ENCODE measurements around the gene WDR75.
"Not testable (repeated sequence)": the region's sequence is repeated elsewhere in the genome, so short reads cannot be mapped to it uniquely, and the experiment has no call there.

Gene WDR75

GRCh38 chr2:189441709-189442074 is 418 bp downstream of the WDR75 start:
- DNase-seq (ENCODE audit: low read depth), result no peak

- no peak for DNase-seq (ENCODE audit: low read depth)
These were observed 1.2 kb downstream of the WDR75 start for GRCh38 chr2:189442468-189442867.

- DNase-seq (ENCODE audit: low read depth), result no peak
These were observed 3.0 kb downstream of the WDR75 start for GRCh38 chr2:189444322-189444721.

- no peak for DNase-seq (ENCODE audit: low read depth)
These were observed 5.5 kb downstream of the WDR75 start for GRCh38 chr2:189446780-189447179.

GRCh38 chr2:189454009-189454408 is 12.7 kb downstream of the WDR75 start:
- DNase-seq (ENCODE audit: low read depth), result no peak

GRCh38 chr2:189465076-189465475 is 23.8 kb downstream of the WDR75 start:
- no peak for DNase-seq (ENCODE audit: low read depth)

GRCh38 chr2:189465478-189465877 is 24.2 kb downstream of the WDR75 start:
- DNase-seq (ENCODE audit: low read depth), result no peak

- no peak for DNase-seq (ENCODE audit: low read depth)
These were observed 24.8 kb downstream of the WDR75 start for GRCh38 chr2:189466046-189466445.

GRCh38 chr2:189466656-189467055 is 25.4 kb downstream of the WDR75 start:
- no peak for DNase-seq (ENCODE audit: low read depth)

- no peak for DNase-seq (ENCODE audit: low read depth)
These were observed 25.9 kb downstream of the WDR75 start for GRCh38 chr2:189467160-189467559.

GRCh38 chr2:189467593-189467992 is 26.3 kb downstream of the WDR75 start:
- no peak for DNase-seq (ENCODE audit: low read depth)

GRCh38 chr2:189474526-189474925 is 33.3 kb downstream of the WDR75 start:
- DNase-seq (ENCODE audit: low read depth), result no peak

GRCh38 chr2:189477756-189478155 is 36.5 kb downstream of the WDR75 start:
- no peak for DNase-seq (ENCODE audit: low read depth)

GRCh38 chr2:189478289-189478688 is 37.0 kb downstream of the WDR75 start:
- not testable (repeated sequence) for DNase-seq (ENCODE audit: low read depth)

GRCh38 chr2:189481071-189481470 is 39.8 kb downstream of the WDR75 start:
- no peak for DNase-seq (ENCODE audit: low read depth)

- DNase-seq (ENCODE audit: low read depth), result no peak
These were observed 42.3 kb downstream of the WDR75 start for GRCh38 chr2:189483571-189483970.

GRCh38 chr2:189483980-189484740 is 42.9 kb downstream of the WDR75 start:
- no peak for DNase-seq (ENCODE audit: low read depth)

- no peak for DNase-seq (ENCODE audit: low read depth)
These were observed 43.9 kb downstream of the WDR75 start for GRCh38 chr2:189485146-189485545.

GRCh38 chr2:189486237-189486770 is 45.0 kb downstream of the WDR75 start:
- no peak for DNase-seq (ENCODE audit: low read depth)

- DNase-seq (ENCODE audit: low read depth), result no peak
These were observed 46.2 kb downstream of the WDR75 start for GRCh38 chr2:189487283-189488007.

- DNase-seq (ENCODE audit: low read depth), result no peak
These were observed 46.7 kb downstream of the WDR75 start for GRCh38 chr2:189488008-189488310.

- DNase-seq (ENCODE audit: low read depth), result no peak
These were observed 51.2 kb downstream of the WDR75 start for GRCh38 chr2:189492451-189492850.

- DNase-seq (ENCODE audit: low read depth), result no peak
These were observed 56.9 kb downstream of the WDR75 start for GRCh38 chr2:189498205-189498604.

- no peak for DNase-seq (ENCODE audit: low read depth)
These were observed 57.9 kb downstream of the WDR75 start for GRCh38 chr2:189499137-189499536.
